ENCODE measurements around the gene C1orf174. TPM values are rescaled to one million over a fixed set of nuclear protein-coding genes. Genes with fewer than 3 reads are reported as not detected.

C1orf174 gene
- total and polyA plus RNA-seq, 2 of the 13 experiments (the other 11 are each of a cell fraction or from before 2014, with no cell fraction given) = 21.6 to 31.4 TPM

- no peak for TF ChIP-seq ZGPAT (CRISPR knock-in tag; IDR thresholded peaks at IDR 0.05)
- peak; percentile 54; the same call in 1 of the 2 replicates for TF ChIP-seq AKAP8 (CRISPR knock-in tag; IDR thresholded peaks at IDR 0.05)
- TF ChIP-seq PREB (CRISPR knock-in tag; IDR thresholded peaks at IDR 0.05) = no peak
- TF ChIP-seq, protein P1, sequence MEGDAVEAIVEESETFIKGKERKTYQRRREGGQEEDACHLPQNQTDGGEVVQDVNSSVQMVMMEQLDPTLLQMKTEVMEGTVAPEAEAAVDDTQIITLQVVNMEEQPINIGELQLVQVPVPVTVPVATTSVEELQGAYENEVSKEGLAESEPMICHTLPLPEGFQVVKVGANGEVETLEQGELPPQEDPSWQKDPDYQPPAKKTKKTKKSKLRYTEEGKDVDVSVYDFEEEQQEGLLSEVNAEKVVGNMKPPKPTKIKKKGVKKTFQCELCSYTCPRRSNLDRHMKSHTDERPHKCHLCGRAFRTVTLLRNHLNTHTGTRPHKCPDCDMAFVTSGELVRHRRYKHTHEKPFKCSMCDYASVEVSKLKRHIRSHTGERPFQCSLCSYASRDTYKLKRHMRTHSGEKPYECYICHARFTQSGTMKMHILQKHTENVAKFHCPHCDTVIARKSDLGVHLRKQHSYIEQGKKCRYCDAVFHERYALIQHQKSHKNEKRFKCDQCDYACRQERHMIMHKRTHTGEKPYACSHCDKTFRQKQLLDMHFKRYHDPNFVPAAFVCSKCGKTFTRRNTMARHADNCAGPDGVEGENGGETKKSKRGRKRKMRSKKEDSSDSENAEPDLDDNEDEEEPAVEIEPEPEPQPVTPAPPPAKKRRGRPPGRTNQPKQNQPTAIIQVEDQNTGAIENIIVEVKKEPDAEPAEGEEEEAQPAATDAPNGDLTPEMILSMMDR (CRISPR knock-in tag; IDR thresholded peaks at IDR 0.05) = peak; percentile 97
- TF ChIP-seq, protein P2, sequence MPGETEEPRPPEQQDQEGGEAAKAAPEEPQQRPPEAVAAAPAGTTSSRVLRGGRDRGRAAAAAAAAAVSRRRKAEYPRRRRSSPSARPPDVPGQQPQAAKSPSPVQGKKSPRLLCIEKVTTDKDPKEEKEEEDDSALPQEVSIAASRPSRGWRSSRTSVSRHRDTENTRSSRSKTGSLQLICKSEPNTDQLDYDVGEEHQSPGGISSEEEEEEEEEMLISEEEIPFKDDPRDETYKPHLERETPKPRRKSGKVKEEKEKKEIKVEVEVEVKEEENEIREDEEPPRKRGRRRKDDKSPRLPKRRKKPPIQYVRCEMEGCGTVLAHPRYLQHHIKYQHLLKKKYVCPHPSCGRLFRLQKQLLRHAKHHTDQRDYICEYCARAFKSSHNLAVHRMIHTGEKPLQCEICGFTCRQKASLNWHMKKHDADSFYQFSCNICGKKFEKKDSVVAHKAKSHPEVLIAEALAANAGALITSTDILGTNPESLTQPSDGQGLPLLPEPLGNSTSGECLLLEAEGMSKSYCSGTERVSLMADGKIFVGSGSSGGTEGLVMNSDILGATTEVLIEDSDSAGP (CRISPR knock-in tag; IDR thresholded peaks at IDR 0.05; ENCODE audit: borderline replicate concordance) = peak; percentile 52
- no peak for TF ChIP-seq ZNF782 (CRISPR knock-in tag; IDR thresholded peaks at IDR 0.05; ENCODE audit: borderline replicate concordance)
- peak; percentile 94 for TF ChIP-seq RAD21 (CRISPR knock-in tag; IDR thresholded peaks at IDR 0.05)
- no peak for TF ChIP-seq ZNF672 (CRISPR knock-in tag; IDR thresholded peaks at IDR 0.05)
- TF ChIP-seq ZNF891 (CRISPR knock-in tag; IDR thresholded peaks at IDR 0.05) = no peak
- TF ChIP-seq ATF4 (CRISPR knock-in tag; IDR thresholded peaks at IDR 0.05) = no peak
- no peak for TF ChIP-seq PHF21A (CRISPR knock-in tag; IDR thresholded peaks at IDR 0.05)
- TF ChIP-seq BCL6 (CRISPR knock-in tag; IDR thresholded peaks at IDR 0.05) = no peak
- TF ChIP-seq, protein P3, sequence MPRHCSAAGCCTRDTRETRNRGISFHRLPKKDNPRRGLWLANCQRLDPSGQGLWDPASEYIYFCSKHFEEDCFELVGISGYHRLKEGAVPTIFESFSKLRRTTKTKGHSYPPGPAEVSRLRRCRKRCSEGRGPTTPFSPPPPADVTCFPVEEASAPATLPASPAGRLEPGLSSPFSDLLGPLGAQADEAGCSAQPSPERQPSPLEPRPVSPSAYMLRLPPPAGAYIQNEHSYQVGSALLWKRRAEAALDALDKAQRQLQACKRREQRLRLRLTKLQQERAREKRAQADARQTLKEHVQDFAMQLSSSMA (CRISPR knock-in tag; IDR thresholded peaks at IDR 0.05) = no peak
- TF ChIP-seq AGO2 (optimal IDR thresholded peaks at IDR 0.05; ENCODE audit: low read depth, low read length) = peak; percentile 40
Measured at GRCh38 chr1:3910857-3911845, 11.1 kb upstream of the C1orf174 start (continued).
